GM20000 (cell line): ENCODE results near the gene TGOLN2.

ENCODE experiments used
- DNase-seq: peaks from one replicate; pipeline ENCODE4 v3.0.0; 2012; ENCODE audit warnings: low spot score
- TF ChIP-seq, protein P1 (sequence below): IDR thresholded peaks from 2 replicates; pipeline ENCODE4 v1.5.1; 2012; ENCODE audit warnings: mild to moderate bottlenecking, control low read depth; ENCODE audit errors: extremely low read depth, missing control alignments

TGOLN2 gene

DNA sequence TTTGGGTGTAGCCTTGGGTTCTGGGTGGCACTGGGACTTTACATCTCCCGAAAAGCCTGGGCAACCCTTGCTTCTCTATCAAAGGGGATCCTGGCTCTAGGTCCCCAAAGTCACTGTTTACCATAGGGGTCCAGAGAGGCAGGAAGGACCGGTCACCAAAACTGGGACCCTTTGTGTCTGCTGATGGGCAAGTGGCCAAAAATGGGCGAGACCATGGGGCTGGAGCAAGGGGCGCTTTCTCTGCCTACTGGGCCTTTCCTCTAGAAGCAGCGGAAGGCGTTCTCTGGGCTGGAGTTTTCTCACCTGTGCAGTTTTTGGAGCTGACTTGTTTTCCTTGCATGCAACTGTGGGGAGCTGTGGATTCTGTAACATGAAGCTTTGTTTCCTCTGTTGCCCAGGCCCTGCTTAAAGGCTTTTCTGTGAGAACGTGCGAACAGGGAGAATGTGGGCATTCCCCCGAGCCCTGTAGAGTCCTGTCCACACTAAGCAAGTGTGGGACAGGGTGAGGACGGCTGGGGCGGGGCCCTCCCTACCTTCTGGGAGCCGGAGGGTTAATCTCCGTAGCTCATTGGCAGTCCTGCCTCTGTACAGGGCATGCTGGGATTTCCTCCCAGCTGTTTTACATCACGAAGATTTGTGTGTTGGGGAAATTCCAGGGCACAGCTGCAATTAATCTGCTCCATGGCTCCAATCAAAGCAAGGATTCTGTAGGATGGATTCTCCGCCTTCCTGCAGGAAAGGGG, 50.2 kb downstream of the TGOLN2 start:
- DNase-seq = no peak
- TF ChIP-seq, protein P1, sequence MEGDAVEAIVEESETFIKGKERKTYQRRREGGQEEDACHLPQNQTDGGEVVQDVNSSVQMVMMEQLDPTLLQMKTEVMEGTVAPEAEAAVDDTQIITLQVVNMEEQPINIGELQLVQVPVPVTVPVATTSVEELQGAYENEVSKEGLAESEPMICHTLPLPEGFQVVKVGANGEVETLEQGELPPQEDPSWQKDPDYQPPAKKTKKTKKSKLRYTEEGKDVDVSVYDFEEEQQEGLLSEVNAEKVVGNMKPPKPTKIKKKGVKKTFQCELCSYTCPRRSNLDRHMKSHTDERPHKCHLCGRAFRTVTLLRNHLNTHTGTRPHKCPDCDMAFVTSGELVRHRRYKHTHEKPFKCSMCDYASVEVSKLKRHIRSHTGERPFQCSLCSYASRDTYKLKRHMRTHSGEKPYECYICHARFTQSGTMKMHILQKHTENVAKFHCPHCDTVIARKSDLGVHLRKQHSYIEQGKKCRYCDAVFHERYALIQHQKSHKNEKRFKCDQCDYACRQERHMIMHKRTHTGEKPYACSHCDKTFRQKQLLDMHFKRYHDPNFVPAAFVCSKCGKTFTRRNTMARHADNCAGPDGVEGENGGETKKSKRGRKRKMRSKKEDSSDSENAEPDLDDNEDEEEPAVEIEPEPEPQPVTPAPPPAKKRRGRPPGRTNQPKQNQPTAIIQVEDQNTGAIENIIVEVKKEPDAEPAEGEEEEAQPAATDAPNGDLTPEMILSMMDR = no peak

DNA sequence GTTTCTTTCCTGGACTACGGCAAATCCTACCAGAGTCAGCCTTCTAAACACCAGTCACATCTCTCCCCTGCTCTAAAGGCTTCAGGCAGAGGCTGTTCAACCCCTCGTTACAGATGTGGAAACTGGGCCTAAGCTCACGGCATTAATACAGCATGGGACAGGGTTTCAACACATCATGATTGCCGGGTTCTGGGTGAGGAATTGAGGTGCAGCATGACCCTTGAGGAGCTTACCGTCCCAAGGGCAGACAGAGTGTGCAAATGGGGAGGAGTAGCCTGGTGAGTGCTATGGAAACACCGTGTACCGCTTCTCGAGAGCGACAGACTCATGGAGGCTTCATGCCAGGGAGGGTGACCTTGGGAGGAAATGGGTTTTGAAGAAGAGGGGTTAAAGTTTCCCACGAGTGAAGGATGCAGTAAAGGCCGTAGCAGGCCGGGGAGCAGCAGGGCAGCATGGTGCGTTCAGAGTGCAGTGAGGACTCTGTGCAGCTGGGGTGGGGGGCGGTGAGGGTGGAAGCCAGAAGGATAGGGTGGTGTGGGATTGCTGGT, 51.1 kb downstream of the TGOLN2 start:
- no peak for DNase-seq
- TF ChIP-seq, protein P1 = no peak

DNA sequence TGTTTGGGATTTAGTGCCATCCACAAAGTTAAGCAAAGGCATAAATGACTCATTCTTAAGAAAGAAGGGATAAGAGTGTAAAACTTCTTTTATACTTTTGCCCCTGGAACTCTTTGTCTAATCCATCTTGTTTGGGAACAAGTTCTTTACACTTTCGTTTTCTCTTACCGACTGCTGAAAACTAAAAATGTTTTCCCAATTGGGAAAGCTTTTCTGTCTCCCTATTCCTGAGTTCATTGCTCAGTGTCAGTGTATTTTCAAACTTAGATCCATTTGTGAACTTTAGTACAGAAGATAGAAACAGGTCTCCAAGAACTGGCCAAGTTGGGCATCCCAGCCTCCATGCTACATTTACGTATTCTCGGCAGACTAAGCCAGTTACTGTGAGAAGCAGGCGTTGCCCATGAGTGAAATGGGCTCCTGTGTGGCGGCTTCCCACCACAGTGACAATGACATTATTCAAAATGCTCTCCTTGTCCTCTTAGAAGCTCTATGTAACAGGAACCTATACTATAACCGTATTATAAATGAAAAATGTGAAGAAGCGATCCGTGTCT, 51.7 kb downstream of the TGOLN2 start:
- TF ChIP-seq, protein P1 = no peak
- no peak for DNase-seq

DNA sequence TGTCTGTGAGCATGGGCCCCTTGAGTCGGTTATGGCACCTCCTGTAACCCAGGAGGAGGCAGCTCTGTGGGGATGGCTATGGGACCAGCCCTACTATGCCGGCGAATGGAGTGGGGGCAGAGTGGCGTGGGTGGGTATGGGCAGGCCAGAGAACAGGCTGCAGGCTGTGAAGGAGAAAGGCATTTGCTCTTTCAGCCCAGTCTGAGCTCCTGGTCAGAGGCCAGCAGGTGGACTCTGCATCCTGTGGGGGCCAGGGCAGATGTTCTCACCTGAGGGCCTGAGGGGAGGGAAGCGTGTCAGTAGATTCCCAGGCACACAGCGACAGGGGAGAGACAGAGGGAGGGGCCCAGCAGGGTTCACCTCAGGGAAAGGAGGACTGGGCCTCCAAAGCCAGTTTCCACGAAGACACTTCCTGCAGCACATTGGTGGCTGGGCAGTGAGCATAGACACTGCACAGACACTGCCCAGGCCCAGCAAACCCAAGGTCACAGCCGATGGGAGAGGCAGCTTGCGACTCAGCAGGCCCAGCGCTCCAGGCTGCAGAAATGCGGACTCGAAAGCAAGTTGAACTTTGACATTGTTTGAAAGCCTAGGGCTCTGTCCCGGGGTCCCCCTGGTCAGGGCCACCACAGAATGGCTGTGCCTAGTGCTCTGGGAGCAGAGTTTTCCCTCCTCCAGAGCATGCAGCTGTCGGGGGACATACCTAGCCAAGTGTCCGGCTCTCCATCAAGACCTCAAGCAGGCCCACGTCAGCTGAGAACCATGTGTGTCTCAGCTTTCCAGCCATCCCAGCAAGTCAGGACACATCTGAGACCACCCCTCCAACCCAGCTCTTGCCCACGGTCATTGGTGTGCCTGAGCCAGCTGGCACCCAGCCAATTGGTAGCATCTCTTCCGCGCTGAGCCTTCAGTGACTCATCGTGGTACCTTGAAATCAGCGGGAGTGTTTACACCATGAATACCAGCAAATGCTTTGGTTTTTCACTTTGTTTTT, 53.8 kb downstream of the TGOLN2 start:
- TF ChIP-seq, protein P1 = no peak
- DNase-seq = no peak

DNA sequence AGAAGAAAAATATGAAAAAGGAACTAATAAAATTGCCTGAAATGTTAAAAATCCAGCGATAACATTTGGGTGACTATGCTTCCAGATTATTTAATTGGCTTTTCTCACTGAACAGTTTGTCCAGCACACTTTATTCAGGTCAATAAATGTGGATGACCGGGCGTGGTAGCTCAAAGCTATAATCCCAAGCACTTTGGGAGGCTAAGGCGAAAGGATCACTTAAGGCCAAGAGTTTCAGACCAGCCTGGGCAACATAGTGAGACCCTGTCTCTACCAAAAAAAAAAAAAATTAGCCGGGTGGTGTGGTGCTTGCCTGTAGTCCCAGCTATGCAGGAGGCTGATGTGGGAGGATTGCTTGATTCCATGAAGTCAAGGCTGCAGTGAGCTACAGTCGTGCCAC, 55.4 kb downstream of the TGOLN2 start:
- TF ChIP-seq, protein P1 = no peak
- no peak for DNase-seq

DNA sequence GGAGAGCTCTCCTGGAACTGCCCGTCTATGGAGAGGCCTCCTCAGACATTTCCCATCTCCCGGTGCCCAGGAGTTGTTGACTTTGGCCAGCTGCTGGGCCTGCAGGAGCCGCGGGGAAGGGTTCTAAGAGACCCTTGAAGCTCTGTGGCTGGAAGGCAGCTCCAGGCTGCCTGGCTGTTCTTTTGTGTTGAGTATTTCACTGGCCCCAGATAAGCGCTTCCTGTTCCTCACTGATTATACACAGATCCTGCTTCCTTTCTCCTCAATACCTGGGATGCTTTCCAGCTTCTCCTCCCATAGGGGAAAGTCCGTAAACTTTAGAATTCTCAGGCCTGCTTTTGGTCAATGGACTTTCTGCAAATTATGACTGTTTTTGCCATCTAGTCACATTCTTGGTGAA, 57.8 kb downstream of the TGOLN2 start:
- no peak for DNase-seq
- TF ChIP-seq, protein P1 = no peak
